GM20000 (cell line): ENCODE data around the gene GTPBP8.

Experiments
- DNase-seq: peaks from one replicate; pipeline ENCODE4 v3.0.0; 2012; ENCODE audit warnings: low spot score
- TF ChIP-seq, protein P1 (sequence below): IDR thresholded peaks from 2 replicates; pipeline ENCODE4 v1.5.1; 2012; ENCODE audit warnings: mild to moderate bottlenecking, control low read depth; ENCODE audit errors: extremely low read depth, missing control alignments

The GTPBP8 gene

GRCh38 chr3:112990672-112991602, at the start of gene GTPBP8:
GTPBP8 (plus strand) TSS chr3:112990984; CDS start chr3:112991000, 16 bp downstream.
- peak; percentile 73 for DNase-seq
- TF ChIP-seq, protein P1, sequence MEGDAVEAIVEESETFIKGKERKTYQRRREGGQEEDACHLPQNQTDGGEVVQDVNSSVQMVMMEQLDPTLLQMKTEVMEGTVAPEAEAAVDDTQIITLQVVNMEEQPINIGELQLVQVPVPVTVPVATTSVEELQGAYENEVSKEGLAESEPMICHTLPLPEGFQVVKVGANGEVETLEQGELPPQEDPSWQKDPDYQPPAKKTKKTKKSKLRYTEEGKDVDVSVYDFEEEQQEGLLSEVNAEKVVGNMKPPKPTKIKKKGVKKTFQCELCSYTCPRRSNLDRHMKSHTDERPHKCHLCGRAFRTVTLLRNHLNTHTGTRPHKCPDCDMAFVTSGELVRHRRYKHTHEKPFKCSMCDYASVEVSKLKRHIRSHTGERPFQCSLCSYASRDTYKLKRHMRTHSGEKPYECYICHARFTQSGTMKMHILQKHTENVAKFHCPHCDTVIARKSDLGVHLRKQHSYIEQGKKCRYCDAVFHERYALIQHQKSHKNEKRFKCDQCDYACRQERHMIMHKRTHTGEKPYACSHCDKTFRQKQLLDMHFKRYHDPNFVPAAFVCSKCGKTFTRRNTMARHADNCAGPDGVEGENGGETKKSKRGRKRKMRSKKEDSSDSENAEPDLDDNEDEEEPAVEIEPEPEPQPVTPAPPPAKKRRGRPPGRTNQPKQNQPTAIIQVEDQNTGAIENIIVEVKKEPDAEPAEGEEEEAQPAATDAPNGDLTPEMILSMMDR = no peak

GRCh38 chr3:112948346-112948838, 42.4 kb upstream of the GTPBP8 start:
- TF ChIP-seq, protein P1 = no peak
- no peak for DNase-seq

- DNase-seq = no peak
- TF ChIP-seq, protein P1 = no peak
These were observed 34.4 kb upstream of the GTPBP8 start for GRCh38 chr3:112956351-112956750.

DNA sequence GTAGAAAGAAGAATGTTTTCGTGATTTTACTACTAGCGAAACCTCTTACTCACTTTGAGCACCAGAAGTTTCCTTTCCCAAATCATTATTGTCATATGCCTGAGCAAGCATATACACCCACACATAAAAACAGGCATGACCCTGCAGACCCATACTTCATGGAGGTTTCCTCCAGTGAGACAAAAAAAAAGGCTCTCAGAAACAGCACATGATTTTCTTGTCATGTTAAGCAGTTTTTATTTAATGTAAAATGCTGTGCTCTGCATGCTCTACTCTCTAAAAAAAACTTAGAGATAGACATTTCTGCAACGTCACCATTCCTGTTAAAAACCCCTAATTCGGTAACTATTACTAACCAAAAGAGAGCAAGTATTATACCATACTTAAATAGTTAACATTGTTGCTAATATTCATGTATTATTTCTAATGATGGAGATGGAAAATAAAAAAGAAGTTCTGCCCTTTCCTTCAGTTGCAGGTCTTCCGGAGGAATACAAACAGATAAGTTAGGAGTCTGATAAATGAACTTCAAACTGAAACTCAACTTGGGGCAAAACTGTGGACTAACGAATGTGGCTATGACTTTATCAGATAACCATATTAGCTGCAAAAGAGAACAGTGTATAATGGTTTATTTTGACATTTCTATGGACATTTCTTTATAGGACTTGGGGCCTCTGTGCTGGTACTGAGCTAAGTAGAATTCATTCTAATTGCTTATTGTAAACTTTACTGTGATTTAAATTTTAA, 31.8 kb upstream of the GTPBP8 start:
- DNase-seq = peak; percentile 17
- TF ChIP-seq, protein P1 = no peak

DNA sequence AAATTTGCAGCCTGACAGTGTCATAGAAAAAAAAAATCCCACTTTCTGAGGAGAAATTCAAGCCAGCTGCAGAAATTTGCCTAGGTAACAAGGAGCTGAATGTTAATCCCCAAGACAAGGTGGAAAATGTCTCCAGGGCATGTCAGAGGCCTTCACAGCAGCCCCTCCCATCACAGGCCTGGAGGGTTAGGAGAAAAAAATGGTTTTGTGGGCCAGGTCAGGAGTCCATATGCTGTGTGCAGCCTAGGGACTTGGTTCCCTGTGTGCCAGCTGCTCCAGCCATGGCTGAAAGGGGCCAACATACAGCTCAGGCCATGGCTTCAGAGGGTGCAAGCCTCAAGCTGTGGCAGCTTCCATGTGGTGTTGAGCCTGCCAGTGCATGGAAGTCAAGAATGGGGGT, 27.1 kb upstream of the GTPBP8 start:
- DNase-seq = no peak
- TF ChIP-seq, protein P1 = no peak

GRCh38 chr3:112965656-112966055, 25.1 kb upstream of the GTPBP8 start:
- TF ChIP-seq, protein P1 = no peak
- DNase-seq = no peak

DNA sequence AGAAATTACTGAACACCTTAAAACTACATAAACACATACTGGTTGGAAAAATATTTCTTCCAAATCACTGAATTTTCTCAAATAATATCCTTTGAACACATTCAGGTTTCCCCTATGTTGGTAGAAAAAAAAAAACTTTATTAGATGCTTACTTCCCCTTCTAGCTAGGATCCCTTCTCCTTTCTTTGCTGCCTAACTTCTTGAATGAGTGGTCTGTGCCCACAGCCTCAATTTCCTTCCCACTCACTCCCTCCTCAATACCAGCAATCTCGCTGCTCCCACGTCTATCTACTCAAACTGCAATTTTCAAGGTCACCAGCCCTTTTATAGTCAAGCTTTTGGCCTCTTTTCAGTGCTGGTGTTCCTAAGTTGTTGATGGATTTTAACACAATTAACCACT, 24.2 kb upstream of the GTPBP8 start:
- no peak for DNase-seq
- TF ChIP-seq, protein P1 = no peak
